Measurements from ENCODE around the gene NAV3. TPM values are rescaled to one million over a fixed set of nuclear protein-coding genes. Genes with fewer than 3 reads are reported as not detected.

NAV3 gene
- total RNA-seq, 3 donors from 2014 or later: 0.90 to 5.3 (median 2.5) TPM

DNA sequence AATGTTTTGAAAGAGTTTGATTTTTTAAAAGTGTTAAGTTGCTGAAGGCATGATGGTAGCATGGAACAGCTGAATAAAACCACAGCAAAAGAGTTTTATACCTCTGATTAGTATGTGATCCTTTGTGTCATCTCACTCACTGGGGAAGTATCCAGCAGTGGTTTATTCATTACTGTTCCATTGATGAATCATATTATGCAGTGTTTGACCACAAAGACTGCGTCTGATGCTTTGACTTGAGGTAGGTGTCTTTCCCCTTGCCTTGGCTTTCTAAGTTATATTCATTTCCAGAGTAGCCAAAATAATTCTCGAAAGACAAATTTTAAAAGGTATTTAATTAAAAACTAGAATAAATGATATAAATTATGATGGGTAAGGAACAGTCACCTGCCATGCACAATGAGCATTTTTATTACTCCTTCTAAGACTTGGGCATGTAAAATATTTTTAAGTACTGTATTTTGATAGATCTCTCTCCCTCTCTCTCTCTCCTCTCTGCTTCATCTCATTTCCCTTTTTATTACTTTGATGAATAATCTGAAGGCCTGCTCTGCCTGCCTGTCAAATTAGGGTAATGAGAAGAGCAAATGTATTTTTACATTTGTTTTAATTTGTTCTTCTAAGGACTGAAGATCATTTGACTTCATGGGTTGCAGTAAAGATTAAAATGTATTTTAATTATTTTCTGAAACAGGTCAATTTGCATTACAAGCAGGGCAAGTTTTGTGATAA lies 164.9 kb downstream of the NAV3 start:
- Histone ChIP-seq H3K4me3 (no peak overlapping the region), H3K4me1 (ENCODE audit: low read depth) (peaks cover 11% of the 10 kb centered on the region), H3K36me3 (ENCODE audit: low read depth) (no peaks in the 10 kb centered on the region), H3K9me3 (no peaks in the 10 kb centered on the region)
- ATAC-seq: no peak
- intact Hi-C loops (cut with DNase I, micrococcal nuclease): no loop called here
- TF ChIP-seq, protein P1, sequence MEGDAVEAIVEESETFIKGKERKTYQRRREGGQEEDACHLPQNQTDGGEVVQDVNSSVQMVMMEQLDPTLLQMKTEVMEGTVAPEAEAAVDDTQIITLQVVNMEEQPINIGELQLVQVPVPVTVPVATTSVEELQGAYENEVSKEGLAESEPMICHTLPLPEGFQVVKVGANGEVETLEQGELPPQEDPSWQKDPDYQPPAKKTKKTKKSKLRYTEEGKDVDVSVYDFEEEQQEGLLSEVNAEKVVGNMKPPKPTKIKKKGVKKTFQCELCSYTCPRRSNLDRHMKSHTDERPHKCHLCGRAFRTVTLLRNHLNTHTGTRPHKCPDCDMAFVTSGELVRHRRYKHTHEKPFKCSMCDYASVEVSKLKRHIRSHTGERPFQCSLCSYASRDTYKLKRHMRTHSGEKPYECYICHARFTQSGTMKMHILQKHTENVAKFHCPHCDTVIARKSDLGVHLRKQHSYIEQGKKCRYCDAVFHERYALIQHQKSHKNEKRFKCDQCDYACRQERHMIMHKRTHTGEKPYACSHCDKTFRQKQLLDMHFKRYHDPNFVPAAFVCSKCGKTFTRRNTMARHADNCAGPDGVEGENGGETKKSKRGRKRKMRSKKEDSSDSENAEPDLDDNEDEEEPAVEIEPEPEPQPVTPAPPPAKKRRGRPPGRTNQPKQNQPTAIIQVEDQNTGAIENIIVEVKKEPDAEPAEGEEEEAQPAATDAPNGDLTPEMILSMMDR (IDR thresholded peaks at IDR 0.05): no peak
- DNase-seq: no peak

DNA sequence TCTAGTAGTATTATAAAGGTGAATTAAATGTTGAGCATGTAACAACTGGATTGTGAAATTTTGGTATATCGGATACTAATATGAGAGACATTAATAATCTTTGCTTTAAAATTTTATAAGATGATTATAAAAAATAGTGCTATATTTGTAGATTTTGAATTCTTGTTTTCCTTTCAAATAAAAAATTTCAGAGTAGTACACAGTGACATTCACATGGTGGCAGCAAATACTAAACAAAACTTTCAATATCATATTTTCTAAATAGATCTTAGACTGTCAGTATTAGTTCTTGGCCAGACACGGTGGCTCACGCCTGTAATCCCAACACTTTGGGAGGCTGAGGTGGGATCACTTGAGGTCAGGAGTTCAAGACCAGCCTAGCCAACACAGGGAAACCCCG lies 166.0 kb downstream of the NAV3 start:
- ATAC-seq: no peak
- Histone ChIP-seq H3K36me3 (ENCODE audit: low read depth) (no peaks in the 10 kb centered on the region), H3K4me3 (no peak overlapping the region), H3K4me1 (ENCODE audit: low read depth) (peaks cover 11% of the 10 kb centered on the region), H3K9me3 (no peaks in the 10 kb centered on the region)
- no peak for DNase-seq
- TF ChIP-seq, protein P1 (IDR thresholded peaks at IDR 0.05): no peak
- intact Hi-C loops (cut with DNase I, micrococcal nuclease): no loop called here

DNA sequence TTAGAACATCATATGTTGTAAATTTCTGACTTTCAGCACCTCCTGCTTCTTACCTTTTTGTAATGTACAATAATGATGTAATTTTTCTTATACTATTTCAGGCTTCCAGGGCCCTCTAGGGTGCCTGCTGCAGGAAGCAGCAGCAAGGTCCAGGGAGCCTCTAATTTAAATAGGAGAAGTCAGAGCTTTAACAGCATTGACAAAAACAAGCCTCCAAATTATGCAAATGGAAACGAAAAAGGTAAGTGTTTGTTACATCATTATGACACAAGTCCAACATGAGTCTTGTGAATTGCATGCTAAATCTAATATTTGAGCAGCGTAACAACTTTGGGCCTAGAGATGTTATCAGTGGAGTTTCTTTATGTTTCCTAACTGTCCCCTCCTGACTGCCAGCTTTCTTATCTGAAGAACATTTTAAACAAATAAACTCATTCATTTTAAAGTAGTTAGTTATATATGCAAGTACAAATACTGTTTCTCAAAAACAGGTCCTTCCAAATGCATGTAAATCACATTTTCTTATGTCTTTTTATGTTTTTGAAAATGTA lies 167.6 kb downstream of the NAV3 start:
- DNase-seq (no peak), ATAC-seq (peak; percentile 66)
- H3K36me3 ChIP-seq (ENCODE audit: low read depth): no peaks in the 10 kb centered on the region
- peaks cover 6% of the 10 kb centered on the region for H3K4me1 ChIP-seq (ENCODE audit: low read depth)
- intact Hi-C loops (cut with DNase I, micrococcal nuclease): no loop called here
- TF ChIP-seq, protein P1 (IDR thresholded peaks at IDR 0.05): no peak
- no peak overlapping the region for H3K4me3 ChIP-seq
- no peaks in the 10 kb centered on the region for H3K9me3 ChIP-seq

DNA sequence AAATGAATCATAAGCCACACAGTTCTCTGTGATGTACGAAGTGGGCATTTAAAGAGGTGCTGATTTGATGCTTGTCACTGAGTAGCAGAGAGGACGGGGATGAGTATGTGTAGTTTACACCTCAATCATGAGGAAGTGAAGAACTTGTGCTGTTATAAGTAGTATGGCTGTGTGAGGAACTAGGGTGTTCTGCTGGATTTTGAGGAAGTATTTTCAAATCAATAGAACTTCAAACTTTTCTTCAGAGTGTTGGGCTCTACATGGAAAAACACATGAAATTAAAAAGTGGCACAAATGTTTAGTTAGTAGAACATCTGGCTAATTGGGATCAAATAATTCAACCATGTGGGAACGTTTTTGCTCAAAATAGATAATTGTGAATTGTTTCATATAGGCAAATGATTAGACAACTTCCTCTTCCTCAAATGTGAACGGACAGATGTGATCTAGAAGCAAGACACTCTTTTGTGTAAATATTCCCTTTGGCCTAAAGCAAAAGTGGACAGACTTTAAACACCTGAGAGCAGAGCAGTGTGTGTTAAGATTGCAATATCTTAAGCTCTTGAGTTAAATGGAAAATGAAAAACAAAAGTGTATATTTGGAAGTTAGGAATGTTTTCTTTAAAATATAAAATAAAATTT lies 168.5 kb downstream of the NAV3 start:
- no peak overlapping the region for H3K4me3 ChIP-seq
- ATAC-seq: peak; percentile 81
- intact Hi-C loops (cut with DNase I, micrococcal nuclease): no loop called here
- TF ChIP-seq, protein P1 (IDR thresholded peaks at IDR 0.05): no peak
- no peak for DNase-seq
- peaks cover 6% of the 10 kb centered on the region for H3K4me1 ChIP-seq (ENCODE audit: low read depth)
- H3K36me3 ChIP-seq (ENCODE audit: low read depth): no peaks in the 10 kb centered on the region
- H3K9me3 ChIP-seq: no peaks in the 10 kb centered on the region

DNA sequence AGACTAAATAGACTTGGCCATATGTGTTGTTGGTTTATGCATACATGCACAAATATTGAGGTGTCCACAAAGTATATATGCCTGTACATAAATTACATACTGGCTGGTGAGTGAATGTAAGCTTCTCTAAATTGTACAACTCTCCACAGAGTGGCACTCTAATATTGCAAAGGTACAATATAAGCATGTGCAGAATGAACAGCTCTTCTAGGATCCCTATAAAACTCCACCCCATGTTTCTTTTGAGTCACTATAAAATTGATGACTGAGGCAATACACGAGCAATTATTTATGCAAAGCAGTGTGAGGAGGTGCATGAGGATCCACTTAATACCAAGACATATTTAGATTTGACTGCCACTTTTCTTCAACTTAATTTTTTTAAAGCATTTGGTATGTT lies 172.2 kb downstream of the NAV3 start:
- no peaks in the 10 kb centered on the region for H3K9me3 ChIP-seq
- TF ChIP-seq, protein P1 (IDR thresholded peaks at IDR 0.05): no peak
- no peaks in the 10 kb centered on the region for H3K36me3 ChIP-seq (ENCODE audit: low read depth)
- DNase-seq (no peak), ATAC-seq (no peak)
- H3K4me1 ChIP-seq (ENCODE audit: low read depth): peaks cover 6% of the 10 kb centered on the region
- intact Hi-C loops (cut with DNase I, micrococcal nuclease): no loop called here
- no peak overlapping the region for H3K4me3 ChIP-seq
